Prostate gland (tissue), 2 donors: ENCODE data around the gene PHLPP1.

Source experiments
- CTCF ChIP-seq, 4 experiments: fragments of 200-600 bp in 2 of 4; fragments of 450-650 bp in 2 of 4; sonication (generic) in 2 of 4; IDR thresholded peaks; 1 replicate in 3 of 4; 2 replicates in 1 of 4; pipeline ENCODE4 v1.5.1; 2016 to 2019; ENCODE audit warnings: antibody characterized with exemption in 4 of 4, mild to moderate bottlenecking in 2 of 4, moderate library complexity in 2 of 4
- POLR2A ChIP-seq: fragments of 450-650 bp; IDR thresholded peaks from one replicate; pipeline ENCODE4 v1.6.1; 2016; ENCODE audit warnings: antibody characterized with exemption, mild to moderate bottlenecking
- POLR2AphosphoS5 ChIP-seq: sonication (generic); formaldehyde crosslinking; IDR thresholded peaks from one replicate; pipeline ENCODE4 v1.6.1; 2017; ENCODE audit warnings: antibody characterized with exemption

- TF ChIP-seq POLR2AphosphoS5 = no peak
- TF ChIP-seq CTCF (IDR thresholded peaks at IDR 0.05) = no peak
- TF ChIP-seq POLR2A = no peak
These were observed 15.6 kb downstream of the PHLPP1 start for GRCh38 chr18:62730941-62731340.
